Activated T-cell treated with anti-CD3 and anti-CD28 coated beads for 1 hour (primary cell): Measurements from ENCODE around the gene TTC3.
"Not testable (repeated sequence)": the region's sequence is repeated elsewhere in the genome, so short reads cannot be mapped to it uniquely, and the experiment has no call there.

Experiments used
- DNase-seq: peaks from one replicate; pipeline ENCODE4 v3.0.0-alpha.2; 2020; ENCODE audit warnings: low read depth

The TTC3 gene

GRCh38 chr21:37196847-37197246, 123.8 kb downstream of the TTC3 start:
- no peak for DNase-seq

- DNase-seq, result no peak
These were observed 124.7 kb downstream of the TTC3 start for GRCh38 chr21:37197746-37198145.

- no peak for DNase-seq
These were observed 126.2 kb downstream of the TTC3 start for GRCh38 chr21:37199057-37199924.

- no peak for DNase-seq
These were observed 127.8 kb downstream of the TTC3 start for GRCh38 chr21:37200641-37201480.

GRCh38 chr21:37202221-37203110, 129.4 kb downstream of the TTC3 start:
- no peak for DNase-seq

- no peak for DNase-seq
These were observed 131.5 kb downstream of the TTC3 start for GRCh38 chr21:37204580-37204979.

- no peak for DNase-seq
These were observed 133.4 kb downstream of the TTC3 start for GRCh38 chr21:37206496-37206895.

GRCh38 chr21:37207441-37208009, 134.5 kb downstream of the TTC3 start:
- DNase-seq, result no peak

GRCh38 chr21:37208056-37208721, 135.1 kb downstream of the TTC3 start:
- DNase-seq, result no peak

GRCh38 chr21:37208741-37209225, 135.7 kb downstream of the TTC3 start:
- no peak for DNase-seq

GRCh38 chr21:37210130-37210529, 137.1 kb downstream of the TTC3 start:
- DNase-seq, result no peak

- no peak for DNase-seq
These were observed 137.7 kb downstream of the TTC3 start for GRCh38 chr21:37210799-37211198.

GRCh38 chr21:37214952-37215351, 141.9 kb downstream of the TTC3 start:
- DNase-seq, result no peak

GRCh38 chr21:37219761-37220432, 146.8 kb downstream of the TTC3 start:
- no peak for DNase-seq

- peak; percentile 6 for DNase-seq
These were observed 147.5 kb downstream of the TTC3 start for GRCh38 chr21:37220433-37220980.

- peak; percentile 88 for DNase-seq
These were observed 148.1 kb downstream of the TTC3 start for GRCh38 chr21:37220981-37221664.

- DNase-seq, result not testable (repeated sequence)
These were observed 149.2 kb downstream of the TTC3 start for GRCh38 chr21:37222248-37222647.

GRCh38 chr21:37223804-37224345, 150.8 kb downstream of the TTC3 start:
- no peak for DNase-seq
